SK-N-SH treated with all-trans-retinoic acid at 6 μM for 48 hours (cell line): ENCODE measurements around the gene HERC2.
"Not testable (repeated sequence)": the region's sequence is repeated elsewhere in the genome, so short reads cannot be mapped to it uniquely, and the experiment has no call there.

Source experiments
- CREB5 ChIP-seq: fragments of 250-450 bp; sonication (Bioruptor Pico); IDR thresholded peaks from 2 replicates; pipeline ENCODE4 v1.5.1; 2020; ENCODE audit warnings: low read depth, mild to moderate bottlenecking, moderate library complexity
- ESRRG ChIP-seq: fragments of 250-450 bp; sonication (Bioruptor Pico); IDR thresholded peaks from 2 replicates; pipeline ENCODE4 v1.6.1; 2021; ENCODE audit warnings: mild to moderate bottlenecking
- PATZ1 ChIP-seq: fragments of 250-450 bp; sonication (Bioruptor Pico); IDR thresholded peaks from 2 replicates; pipeline ENCODE4 v1.8.0; 2020; ENCODE audit warnings: mild to moderate bottlenecking, moderate library complexity, borderline replicate concordance
- RARB ChIP-seq: fragments of 250-450 bp; sonication (Bioruptor Pico); IDR thresholded peaks from 2 replicates; pipeline ENCODE4 v1.8.0; 2021; ENCODE audit warnings: mild to moderate bottlenecking, moderate library complexity
- ZC3H10 ChIP-seq: fragments of 250-450 bp; sonication (Bioruptor Pico); IDR thresholded peaks from 2 replicates; pipeline ENCODE4 v1.5.1; 2021; ENCODE audit warnings: mild to moderate bottlenecking, moderate library complexity
- ZFP30 ChIP-seq: fragments of 450-650 bp; formaldehyde crosslinking; IDR thresholded peaks from 2 replicates; pipeline ENCODE4 v1.5.0; 2022; ENCODE audit warnings: mild to moderate bottlenecking, moderate library complexity
- ZNF70 ChIP-seq: fragments of 450-650 bp; formaldehyde crosslinking; IDR thresholded peaks from 2 replicates; pipeline ENCODE4 v1.5.0; 2020; ENCODE audit warnings: mild to moderate bottlenecking, moderate library complexity

GRCh38 chr15:28308718-28309117 lies 13.3 kb downstream of the HERC2 start:
- not testable (repeated sequence) for TF ChIP-seq CREB5; PATZ1; ZC3H10 (CRISPR knock-in tag); ZNF70 (CRISPR knock-in tag); ZFP30 (CRISPR knock-in tag); ESRRG; RARB
